K562 (cell line): ENCODE results near the gene L3MBTL1. TPM values are rescaled to one million over a fixed set of nuclear protein-coding genes. Genes with fewer than 3 reads are reported as not detected.

Experiments
- ATAC-seq: fragments of 200-7000 bp; cut with Tn5 transposase; 3 replicates; pipeline ENCODE4 v1.9.1; 2020; ENCODE audit warnings: moderate library complexity
- BruUV-seq: library from RNA; stranded (reverse); fragments of 400-500 nt; replicated peaks from 2 replicates; lab custom pipeline; 2021; lab: Mats Ljungman, UMichigan
- CTCF ChIA-PET: fragments of 300-600 bp; formaldehyde crosslinking; extraction: SDS; loops from one replicate; lab custom pipeline; 2021; ENCODE audit warnings: low intra/inter-chr PET ratio; lab: Yijun Ruan, JAX
- POLR2A ChIA-PET: fragments of 300-600, 350-650 bp; sonication (Branson Sonifier 250); formaldehyde crosslinking; extraction: SDS; loops from one replicate; lab custom pipeline; 2021; ENCODE audit warnings: antibody characterized with exemption, inconsistent platforms; lab: Yijun Ruan, JAX
- DNase-seq, 4 experiments: peaks; one replicate each; pipeline versions ENCODE4 v3.0.0 to v3.0.0-alpha.2; 2011 to 2018; ENCODE audit warnings: low spot score in 3 of 4, mixed read lengths in 3 of 4; ENCODE audit errors: extremely low read depth in 1 of 4
- FAIRE-seq: peaks from 2 replicates; lab custom pipeline; 2011; peaks lifted over from hg19 to GRCh38; lab: Jason Lieb, UNC
- H2AFZ ChIP-seq: 2 replicates; pipeline ENCODE4 v1.6.0; 2011; ENCODE audit warnings: low read depth, low read length, control low read depth, inconsistent platforms
- H3K27ac ChIP-seq: fragments of 200-600 bp; 3 replicates; pipeline ENCODE4 v1.8.0; 2011; ENCODE audit warnings: low read depth, mild to moderate bottlenecking, control low read depth, inconsistent platforms, low read length, moderate library complexity, mixed read lengths; ENCODE audit errors: extremely low read depth
- H3K27me3 ChIP-seq, 2 experiments: fragments of 300-600 bp in 1 of 2; 2 replicates in 1 of 2; 3 replicates in 1 of 2; pipeline versions ENCODE4 v1.6.0 to v1.8.0; 2011; ENCODE audit warnings: inconsistent platforms in 2 of 2, low read length in 2 of 2, mild to moderate bottlenecking in 1 of 2, mixed read lengths in 1 of 2, moderate library complexity in 1 of 2; ENCODE audit not compliant: control insufficient read depth in 2 of 2, insufficient read depth in 2 of 2
- H3K36me3 ChIP-seq: fragments of 300-600 bp; 3 replicates; pipeline ENCODE4 v1.8.0; 2011; ENCODE audit warnings: mild to moderate bottlenecking, low read length, inconsistent platforms; ENCODE audit not compliant: control insufficient read depth, insufficient read depth
- H3K4me1 ChIP-seq, 2 experiments: fragments of 200-600 bp in 1 of 2; replicated peaks in 1 of 2; 2 replicates in 1 of 2; 3 replicates in 1 of 2; pipeline versions ENCODE4 v1.5.1 to v1.8.0; 2011; ENCODE audit warnings: inconsistent platforms in 2 of 2, low read length in 2 of 2, mild to moderate bottlenecking in 1 of 2, mixed read lengths in 1 of 2, moderate library complexity in 1 of 2; ENCODE audit not compliant: control insufficient read depth in 2 of 2, insufficient read depth in 2 of 2
- H3K4me2 ChIP-seq: 2 replicates; pipeline ENCODE4 v1.6.1; 2011; ENCODE audit warnings: low read length, control low read depth, inconsistent platforms, mixed read lengths; ENCODE audit not compliant: insufficient read depth
- H3K4me3 ChIP-seq: fragments of 200-600 bp; sonication (generic), shearing (Covaris generic); 2 replicates; pipeline ENCODE4 v1.5.1; 2016; ENCODE audit warnings: control low read depth, inconsistent platforms
- H3K79me2 ChIP-seq: fragments of 200-600 bp; 3 replicates; pipeline ENCODE4 v1.8.0; 2011; ENCODE audit warnings: low read length, inconsistent platforms; ENCODE audit not compliant: control insufficient read depth, insufficient read depth
- H3K9ac ChIP-seq, 2 experiments: 2 replicates each; pipeline versions ENCODE4 v1.6.0 to v1.6.1; 2011; ENCODE audit warnings: low read depth in 2 of 2, low read length in 2 of 2, control low read depth in 1 of 2, inconsistent platforms in 1 of 2, mild to moderate bottlenecking in 1 of 2, mixed read lengths in 1 of 2; ENCODE audit not compliant: insufficient read depth in 1 of 2
- H3K9me1 ChIP-seq: one replicate; pipeline ENCODE4 v1.6.0; 2011; ENCODE audit warnings: inconsistent platforms, mild to moderate bottlenecking, low read length, moderate library complexity; ENCODE audit not compliant: control insufficient read depth, insufficient read depth
- H3K9me3 ChIP-seq: replicated peaks from 2 replicates; pipeline ENCODE4 v1.5.1; 2011; ENCODE audit warnings: low read depth, low read length, inconsistent platforms; ENCODE audit not compliant: control insufficient read depth, insufficient read depth
- H4K20me1 ChIP-seq: replicated peaks from 2 replicates; pipeline ENCODE4 v1.6.1; 2011; ENCODE audit warnings: low read length, inconsistent platforms, mixed read lengths; ENCODE audit not compliant: control insufficient read depth, insufficient read depth
- BCLAF1 ChIP-seq, 2 experiments: fragments of 450-650 bp in 1 of 2; IDR thresholded peaks; 2 replicates each; pipeline ENCODE4 v1.6.1; 2011 to 2017; ENCODE audit warnings: low read depth in 2 of 2, antibody characterized with exemption in 1 of 2, borderline replicate concordance in 1 of 2, low read length in 1 of 2, mild to moderate bottlenecking in 1 of 2, mixed read lengths in 1 of 2; ENCODE audit not compliant: control insufficient read depth in 1 of 2
- HMGN3 ChIP-seq: IDR thresholded peaks from 2 replicates; pipeline ENCODE4 v1.6.1; 2011; ENCODE audit warnings: borderline replicate concordance, low read depth, mild to moderate bottlenecking, mixed read lengths, low read length; ENCODE audit not compliant: insufficient read length; ENCODE audit errors: extremely low read depth
- MIER1 ChIP-seq: fragments of 450-650 bp; IDR thresholded peaks from 2 replicates; pipeline ENCODE4 v1.6.1; 2016; ENCODE audit warnings: antibody characterized with exemption, mild to moderate bottlenecking, low read depth
- NFIC ChIP-seq: fragments of 450-650 bp; IDR thresholded peaks from 2 replicates; pipeline ENCODE4 v1.6.1; 2017; ENCODE audit warnings: mild to moderate bottlenecking, inconsistent platforms
- NUFIP1 ChIP-seq: fragments of 450-650 bp; IDR thresholded peaks from 2 replicates; pipeline ENCODE4 v1.6.1; 2018; ENCODE audit not compliant: partially characterized antibody
- PHB ChIP-seq: fragments of 250-450 bp; sonication (Bioruptor Pico); IDR thresholded peaks from 2 replicates; pipeline ENCODE4 v1.5.0; 2021
- POLR2G ChIP-seq: fragments of 200-400 bp; formaldehyde crosslinking; IDR thresholded peaks from 2 replicates; pipeline ENCODE4 v1.6.1; 2017; ENCODE audit warnings: low read depth, mild to moderate bottlenecking, antibody characterized with exemption, low read length, moderate library complexity
- PTRF ChIP-seq: fragments of 450-650 bp; IDR thresholded peaks from 2 replicates; pipeline ENCODE4 v1.6.1; 2016; ENCODE audit warnings: mild to moderate bottlenecking, missing genetic modification characterization, missing compliant biosample characterization
- RBM15 ChIP-seq: fragments of 200-400 bp; formaldehyde crosslinking; IDR thresholded peaks from 2 replicates; pipeline ENCODE4 v1.6.1; 2018; ENCODE audit warnings: mild to moderate bottlenecking, low read length, moderate library complexity; ENCODE audit not compliant: insufficient read depth
- ZNF280B ChIP-seq: fragments of 250-450 bp; sonication (Bioruptor Pico); IDR thresholded peaks from 2 replicates; pipeline ENCODE4 v1.5.1; 2021; ENCODE audit warnings: mild to moderate bottlenecking
- ZNF282 ChIP-seq: sonication (generic); formaldehyde crosslinking; IDR thresholded peaks from 2 replicates; pipeline ENCODE4 v1.8.1; 2023; ENCODE audit warnings: missing genetic modification reagents
- ZNF589 ChIP-seq: fragments of 200-800 bp; sonication (Bioruptor generic); IDR thresholded peaks from 2 replicates; pipeline ENCODE4 v1.6.1; 2016; ENCODE audit warnings: low read depth, missing genetic modification characterization, missing compliant biosample characterization
- ZNF717 ChIP-seq: fragments of 250-450 bp; sonication (Bioruptor Pico); IDR thresholded peaks from 2 replicates; pipeline ENCODE4 v1.5.0; 2021
- WGBS: fragments of 100-300 bp; shearing (Covaris generic); methylation state at CpG from one replicate; pipeline ENCODE4 v1.1.6; 2016; ENCODE audit warnings: low coverage, mixed read lengths; ENCODE audit not compliant: insufficient coverage; ENCODE audit errors: missing lambda C conversion rate; 5-methylcytosine and 5-hydroxymethylcytosine counted together
- in situ Hi-C: fragments of 300-500 bp; cut with MboI; formaldehyde crosslinking; loops from 4 replicates; pipeline ENCODE4 v1.15.0; 2018; ENCODE audit warnings: inconsistent platforms, mixed read lengths
- intact Hi-C: fragments of 100-400 bp; cut with micrococcal nuclease; formaldehyde crosslinking; loops from 2 replicates; pipeline ENCODE4 v1.14.2; 2022
- polyA plus RNA-seq, 8 experiments: library from polyadenylated mRNA; depleted of rRNA in 4 of 8; stranded (reverse) in 5 of 8; unstranded in 3 of 8; fragments of >200 nt; fragmentation: Nextera tagmentation in 2 of 8; fragmentation: Illumina TruSeq in 1 of 8; extraction: Ambion mirVana in 2 of 8; extraction: Trizol in 1 of 8; gene quantifications; 2 replicates each; pipeline versions ENCODE4 v1.2.1 to v1.2.3, GENCODE V29; 2011 to 2014; ENCODE audit warnings: inconsistent platforms in 1 of 8, missing spikeins in 1 of 8
- total RNA-seq, 7 experiments: library from RNA; depleted of rRNA in 6 of 7; stranded (reverse); fragments of >200 nt in 6 of 7; fragmentation: Illumina TruSeq in 2 of 7; extraction: Trizol in 2 of 7; gene quantifications; 2 replicates each; pipeline versions ENCODE4 v1.2.1 to v1.2.3, GENCODE V29; 2011 to 2021; ENCODE audit warnings: low replicate concordance in 1 of 7

The L3MBTL1 gene
- total and polyA plus RNA-seq, 9 of the 15 experiments (the other 6 are each of a cell fraction or from before 2014, with no cell fraction given) = 0.77 to 10.0 (median 4.4) TPM

GRCh38 chr20:43467589-43467988 lies 39.9 kb upstream of the L3MBTL1 start:
- Histone ChIP-seq H3K79me2 (peaks cover 10% of the 10 kb centered on the region; the same call in 2 of the 3 replicates), H3K9ac (no peak overlapping the region), H3K27ac (no peak overlapping the region), H3K27me3 (no peaks in the 10 kb centered on the region), H3K9me3 (no peaks in the 10 kb centered on the region), H2AFZ (no peak overlapping the region), H4K20me1 (no peaks in the 10 kb centered on the region), H3K4me1 (peaks cover 0 to 3% of the 10 kb centered on the region in 2 experiments; a peak in 2 of 5 replicates), H3K4me3 (no peak overlapping the region), H3K9me1 (peaks cover 4% of the 10 kb centered on the region)
- ATAC-seq = no peak
- no TSS peak for BruUV-seq
- FAIRE-seq = no peak
- intact Hi-C loops = no loop called here
- CTCF ChIA-PET = no interaction called here
- POLR2A ChIA-PET = interaction anchor here (2.4 to 3.2 kb wide), 2 partner anchors 10 kb away, joined by 9 to 34 read pairs; partner anchors contain the start of gene SRSF6
- WGBS = 100% methylated on average over 1 of the region's 1 CpG
- TF ChIP-seq PTRF (tag) = no peak
- no peak for TF ChIP-seq ZNF589
- TF ChIP-seq ZNF282 = no peak
- no peak for TF ChIP-seq ZNF280B (CRISPR knock-in tag)
- no peak for TF ChIP-seq MIER1
- TF ChIP-seq PHB (CRISPR knock-in tag) = no peak
- no peak for TF ChIP-seq NFIC
- no peak for TF ChIP-seq ZNF717 (CRISPR knock-in tag)
- TF ChIP-seq NUFIP1 = no peak
- TF ChIP-seq RBM15 = no peak
- no peak for TF ChIP-seq HMGN3
- TF ChIP-seq BCLAF1 (IDR thresholded peaks at IDR 0.05; ENCODE audit: borderline replicate concordance in 1 of 2, control insufficient read depth in 1 of 2, low read depth in 2 of 2, low read length in 1 of 2) = no peak
- TF ChIP-seq POLR2G = no peak
- TF ChIP-seq, all 486 proteins: peak for 0
- DNase-seq = no peak
- Histone ChIP-seq H3K4me2 (no peak overlapping the region), H3K36me3 (peaks cover 36% of the 10 kb centered on the region)
- in situ Hi-C loops = no loop called here
